NCI-H1092 treated with DMSO at 0.1 percent for 48 hours (cell line): ENCODE measurements around the gene KRT23.

ENCODE experiments used
- DNase-seq: peaks from one replicate; lab custom pipeline; 2025; lab: John Stamatoyannopoulos, UW

KRT23 gene

GRCh38 chr17:40909755-40910154 is 27.7 kb downstream of the KRT23 start:
- DNase-seq: no peak

- DNase-seq: peak; percentile 75
Observed at GRCh38 chr17:40909351-40909750, 28.1 kb downstream of the KRT23 start.

- no peak for DNase-seq
Observed at GRCh38 chr17:40906613-40907012, 30.8 kb downstream of the KRT23 start.

- DNase-seq: no peak
Observed at GRCh38 chr17:40905370-40905769, 32.1 kb downstream of the KRT23 start.

- DNase-seq: peak; percentile 32
Observed at GRCh38 chr17:40903129-40903847, 34.2 kb downstream of the KRT23 start.

GRCh38 chr17:40902498-40902897 is 34.9 kb downstream of the KRT23 start:
- DNase-seq: no peak

- DNase-seq: peak; percentile 18
Observed at GRCh38 chr17:40901981-40902474, 35.4 kb downstream of the KRT23 start.

- DNase-seq: no peak
Observed at GRCh38 chr17:40900809-40901356, 36.6 kb downstream of the KRT23 start.

GRCh38 chr17:40896916-40897455 is 40.5 kb downstream of the KRT23 start:
- DNase-seq: no peak

- no peak for DNase-seq
Observed at GRCh38 chr17:40895106-40895730, 42.2 kb downstream of the KRT23 start.

- no peak for DNase-seq
Observed at GRCh38 chr17:40888196-40888720, 49.2 kb downstream of the KRT23 start.

- DNase-seq: peak; percentile 18
Observed at GRCh38 chr17:40886090-40886489, 51.4 kb downstream of the KRT23 start.

GRCh38 chr17:40884708-40885512 is 52.5 kb downstream of the KRT23 start, which contains the start of gene KRT20:
Gene KRT20, minus strand, starts transcription at chr17:40885242. Its CDS starts 57 bp downstream, at chr17:40885185.
- no peak for DNase-seq

GRCh38 chr17:40883626-40884334 is 53.7 kb downstream of the KRT23 start:
- DNase-seq: no peak

- no peak for DNase-seq
Observed at GRCh38 chr17:40883031-40883430, 54.4 kb downstream of the KRT23 start.

GRCh38 chr17:40879026-40879425 is 58.4 kb downstream of the KRT23 start:
- DNase-seq: no peak

GRCh38 chr17:40878044-40878443 is 59.4 kb downstream of the KRT23 start:
- no peak for DNase-seq

- DNase-seq: no peak
Observed at GRCh38 chr17:40873801-40874200, 63.6 kb downstream of the KRT23 start.

- no peak for DNase-seq
Observed at GRCh38 chr17:40873255-40873654, 64.2 kb downstream of the KRT23 start.
